ENCODE results near the gene DHRS7B. TPM values are rescaled to one million over a fixed set of nuclear protein-coding genes. Genes with fewer than 3 reads are reported as not detected.

The DHRS7B gene
- total and polyA plus RNA-seq, 4 donors: 19.4 to 55.6 (median 31.7) TPM

- Histone ChIP-seq H3K27ac (ENCODE audit: low read depth in 1 of 2, low read length in 1 of 2) (peak overlapping the region; percentile 43 to 82), H3K9me3 (ENCODE audit: control insufficient read depth in 4 of 4, insufficient read depth in 3 of 4, low read length in 3 of 4) (no peaks in the 10 kb centered on the region), H3K36me3 (ENCODE audit: control insufficient read depth in 4 of 4, insufficient read depth in 4 of 4, low read length in 4 of 4) (peaks cover 0 to 3% (median 0%) of the 10 kb centered on the region in 4 donors), H3K4me1 (ENCODE audit: control insufficient read depth in 5 of 5, insufficient read depth in 5 of 5, low read length in 5 of 5) (peaks cover 7 to 25% (median 16%) of the 10 kb centered on the region in 5 donors), H3K4me3 (no peak overlapping the region), H3K9ac (ENCODE audit: insufficient read depth in 1 of 2, low read length in 2 of 2) (no peak overlapping the region), H3K27me3 (ENCODE audit: control insufficient read depth in 3 of 3, insufficient read depth in 3 of 3, low read length in 2 of 3) (no peaks in the 10 kb centered on the region)
- 69 to 75% methylated on average over 5 of the region's 5 CpGs for WGBS, 2 donors
- DNase-seq (peak in 2 of 3 donors; percentile 16 to 42), ATAC-seq (ENCODE audit: insufficient read depth, low FRiP score) (no peak)
- TF ChIP-seq CTCF (IDR thresholded peaks at IDR 0.05; ENCODE audit: control extremely low read depth, extremely low read depth): no peak
Measured at GRCh38 chr17:21166595-21167210, 39.9 kb downstream of the DHRS7B start.

- WGBS, 2 donors: 76 to 88% methylated on average over 5 of the region's 5 CpGs
- no peak overlapping the region for H3K9ac ChIP-seq (ENCODE audit: insufficient read depth in 1 of 2, low read length in 2 of 2)
- no peak for ATAC-seq (ENCODE audit: insufficient read depth, low FRiP score)
Measured at GRCh38 chr17:21167303-21167702, 40.5 kb downstream of the DHRS7B start.

GRCh38 chr17:21168555-21168865 lies 41.7 kb downstream of the DHRS7B start:
- ATAC-seq (ENCODE audit: insufficient read depth, low FRiP score) (no peak), DNase-seq (no peak)
- no peak for TF ChIP-seq CTCF (IDR thresholded peaks at IDR 0.05; ENCODE audit: control extremely low read depth, extremely low read depth)
- Histone ChIP-seq H3K36me3 (ENCODE audit: control insufficient read depth in 4 of 4, insufficient read depth in 4 of 4, low read length in 4 of 4) (peaks cover 0 to 8% (median 0%) of the 10 kb centered on the region in 4 donors), H3K4me3 (no peak overlapping the region), H3K27ac (ENCODE audit: low read depth in 1 of 2, low read length in 1 of 2) (no peak overlapping the region), H3K9ac (ENCODE audit: insufficient read depth in 1 of 2, low read length in 2 of 2) (no peak overlapping the region), H3K4me1 (ENCODE audit: control insufficient read depth in 5 of 5, insufficient read depth in 5 of 5, low read length in 5 of 5) (peaks cover 9 to 27% (median 16%) of the 10 kb centered on the region in 5 donors), H3K9me3 (ENCODE audit: control insufficient read depth in 4 of 4, insufficient read depth in 3 of 4, low read length in 3 of 4) (no peaks in the 10 kb centered on the region), H3K27me3 (ENCODE audit: control insufficient read depth in 3 of 3, insufficient read depth in 3 of 3, low read length in 2 of 3) (no peaks in the 10 kb centered on the region)
- 96 to 97% methylated on average over 12 of the region's 12 CpGs for WGBS, 2 donors

More at GRCh38 chr17:21167303-21167702, 40.5 kb downstream of the DHRS7B start:
- H3K36me3 ChIP-seq (ENCODE audit: control insufficient read depth in 4 of 4, insufficient read depth in 4 of 4, low read length in 4 of 4): peaks cover 0 to 4% (median 0%) of the 10 kb centered on the region in 4 donors
- DNase-seq: no peak
- TF ChIP-seq CTCF (IDR thresholded peaks at IDR 0.05; ENCODE audit: control extremely low read depth, extremely low read depth): no peak
- H3K9me3 ChIP-seq (ENCODE audit: control insufficient read depth in 4 of 4, insufficient read depth in 3 of 4, low read length in 3 of 4): no peaks in the 10 kb centered on the region
- H3K27ac ChIP-seq (ENCODE audit: low read depth in 1 of 2, low read length in 1 of 2): peak overlapping the region; percentile 43 to 74
- H3K4me1 ChIP-seq (ENCODE audit: control insufficient read depth in 5 of 5, insufficient read depth in 5 of 5, low read length in 5 of 5): peaks cover 6 to 25% (median 16%) of the 10 kb centered on the region in 5 donors
- no peak overlapping the region for H3K4me3 ChIP-seq
- no peaks in the 10 kb centered on the region for H3K27me3 ChIP-seq (ENCODE audit: control insufficient read depth in 3 of 3, insufficient read depth in 3 of 3, low read length in 2 of 3)

GRCh38 chr17:21169496-21169895 lies 42.7 kb downstream of the DHRS7B start:
- DNase-seq (peak in 1 of 3 donors; percentile 5), ATAC-seq (ENCODE audit: insufficient read depth, low FRiP score) (no peak)
- peaks cover 0 to 12% (median 0%) of the 10 kb centered on the region in 4 donors for H3K36me3 ChIP-seq (ENCODE audit: control insufficient read depth in 4 of 4, insufficient read depth in 4 of 4, low read length in 4 of 4)
- no peak overlapping the region for H3K27ac ChIP-seq (ENCODE audit: low read depth in 1 of 2, low read length in 1 of 2)
- peaks cover 9 to 32% (median 16%) of the 10 kb centered on the region in 5 donors for H3K4me1 ChIP-seq (ENCODE audit: control insufficient read depth in 5 of 5, insufficient read depth in 5 of 5, low read length in 5 of 5)
- 84 to 95% methylated on average over 7 of the region's 7 CpGs for WGBS, 2 donors
- no peaks in the 10 kb centered on the region for H3K9me3 ChIP-seq (ENCODE audit: control insufficient read depth in 4 of 4, insufficient read depth in 3 of 4, low read length in 3 of 4)
- TF ChIP-seq CTCF (IDR thresholded peaks at IDR 0.05; ENCODE audit: control extremely low read depth, extremely low read depth): no peak
- no peak overlapping the region for H3K9ac ChIP-seq (ENCODE audit: insufficient read depth in 1 of 2, low read length in 2 of 2)
- no peak overlapping the region for H3K4me3 ChIP-seq
- no peaks in the 10 kb centered on the region for H3K27me3 ChIP-seq (ENCODE audit: control insufficient read depth in 3 of 3, insufficient read depth in 3 of 3, low read length in 2 of 3)
